GM19099 (cell line): ENCODE results near the gene RIOK2.

Experiments
- POLR2A ChIP-seq: IDR thresholded peaks from 3 replicates; pipeline ENCODE4 v1.6.1; 2011; ENCODE audit warnings: low read depth; ENCODE audit not compliant: insufficient read length; ENCODE audit errors: extremely low read depth

The RIOK2 gene

GRCh38 chr5:97183100-97183929 lies at the start of gene RIOK2:
Gene RIOK2 (minus strand): TSS chr5:97183247. CDS start chr5:97183191, 56 bp downstream.
- TF ChIP-seq POLR2A, result peak; percentile 75

DNA sequence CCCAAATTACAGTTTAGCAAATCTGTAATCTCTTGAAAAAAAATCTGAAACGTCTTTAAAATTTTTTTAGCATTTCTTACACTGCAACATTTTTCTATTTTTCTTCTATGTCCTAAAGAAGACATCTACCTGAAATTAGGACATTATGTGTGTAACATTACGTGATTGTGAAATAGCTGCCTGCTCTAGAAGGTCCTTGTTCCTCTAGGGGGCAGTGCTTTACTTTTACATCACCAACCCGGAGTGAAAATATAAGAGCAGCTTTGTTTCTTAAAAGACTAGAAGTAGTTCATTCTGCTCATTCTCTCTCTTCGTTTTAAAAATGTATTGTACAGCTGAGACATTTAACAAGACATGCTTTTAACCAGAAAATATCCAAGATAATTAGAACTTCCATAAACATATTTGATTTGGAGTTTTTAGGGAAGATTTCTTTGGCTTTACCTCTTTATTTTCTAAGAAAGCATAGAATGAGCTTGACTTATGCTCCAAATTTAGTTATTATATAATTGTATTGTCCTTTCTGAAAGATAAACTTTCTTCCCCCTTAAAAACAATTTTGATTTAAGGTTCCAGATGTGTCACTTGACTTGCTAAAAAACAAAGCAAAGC lies 48.1 kb upstream of the RIOK2 start:
- TF ChIP-seq POLR2A, result no peak

DNA sequence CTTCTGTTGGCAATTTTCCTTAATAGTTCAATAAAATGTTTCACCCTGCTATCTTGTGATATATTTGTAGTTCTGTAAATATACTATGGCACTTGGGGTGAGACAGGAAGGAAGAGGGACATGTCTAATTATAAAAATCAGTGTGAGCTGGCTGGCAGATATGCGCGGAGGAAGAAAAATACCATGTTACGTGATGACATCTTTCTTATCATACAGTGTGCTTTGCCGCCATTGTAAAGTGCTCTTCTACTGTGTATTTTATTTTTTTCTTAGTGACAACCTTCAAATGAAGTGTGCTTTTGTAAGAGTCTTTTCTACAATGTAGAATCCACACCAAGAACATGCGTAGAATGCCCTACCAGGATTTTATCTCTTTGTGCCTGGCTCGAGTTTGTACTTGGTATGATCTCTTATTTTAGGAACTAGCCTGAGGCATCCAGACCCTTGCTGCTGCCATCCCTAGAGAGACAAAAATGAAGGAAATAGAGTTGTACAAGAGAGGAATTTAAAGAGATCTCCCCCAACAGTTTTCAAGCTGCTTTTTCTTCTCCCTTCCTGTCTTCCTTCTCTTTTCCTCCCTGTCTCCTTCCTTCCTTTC lies 46.7 kb upstream of the RIOK2 start:
- TF ChIP-seq POLR2A, result no peak

DNA sequence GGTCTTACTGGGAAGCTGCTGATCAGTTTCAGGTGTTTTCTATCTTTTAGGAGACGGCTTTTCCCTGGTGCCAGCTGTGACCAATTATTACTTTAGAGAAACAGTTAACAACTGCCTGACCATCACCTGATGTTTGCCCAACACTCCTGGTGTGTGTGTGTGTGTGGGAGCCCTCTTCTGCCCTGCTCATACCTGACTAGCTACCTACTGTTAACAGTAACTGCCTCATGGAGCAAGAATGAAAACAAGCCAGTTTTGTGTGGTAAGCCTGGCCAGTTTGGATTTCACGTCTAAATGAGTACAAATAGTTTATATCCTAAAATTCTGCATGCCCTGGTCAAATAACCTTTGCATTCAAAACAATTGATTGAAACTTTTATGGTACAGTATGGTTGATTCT lies 46.1 kb upstream of the RIOK2 start:
- TF ChIP-seq POLR2A, result no peak

DNA sequence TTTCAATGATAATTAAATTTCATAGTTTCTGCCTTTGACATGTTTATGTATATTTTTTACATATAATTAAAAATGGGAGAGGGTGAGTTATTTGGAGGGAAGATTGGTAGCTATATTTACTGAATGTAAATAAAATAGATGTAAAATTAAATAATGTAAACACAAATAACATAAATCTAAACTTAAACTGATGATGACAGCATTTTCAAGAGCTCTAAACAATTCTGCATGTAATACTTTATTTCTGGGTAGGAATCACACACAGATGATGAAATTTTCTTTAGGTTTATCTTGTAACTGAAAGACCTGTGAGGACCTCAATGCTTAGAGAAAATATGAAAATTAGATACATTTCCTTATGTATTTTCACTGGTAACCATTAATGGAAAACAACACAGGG lies 42.2 kb upstream of the RIOK2 start:
- no peak for TF ChIP-seq POLR2A

DNA sequence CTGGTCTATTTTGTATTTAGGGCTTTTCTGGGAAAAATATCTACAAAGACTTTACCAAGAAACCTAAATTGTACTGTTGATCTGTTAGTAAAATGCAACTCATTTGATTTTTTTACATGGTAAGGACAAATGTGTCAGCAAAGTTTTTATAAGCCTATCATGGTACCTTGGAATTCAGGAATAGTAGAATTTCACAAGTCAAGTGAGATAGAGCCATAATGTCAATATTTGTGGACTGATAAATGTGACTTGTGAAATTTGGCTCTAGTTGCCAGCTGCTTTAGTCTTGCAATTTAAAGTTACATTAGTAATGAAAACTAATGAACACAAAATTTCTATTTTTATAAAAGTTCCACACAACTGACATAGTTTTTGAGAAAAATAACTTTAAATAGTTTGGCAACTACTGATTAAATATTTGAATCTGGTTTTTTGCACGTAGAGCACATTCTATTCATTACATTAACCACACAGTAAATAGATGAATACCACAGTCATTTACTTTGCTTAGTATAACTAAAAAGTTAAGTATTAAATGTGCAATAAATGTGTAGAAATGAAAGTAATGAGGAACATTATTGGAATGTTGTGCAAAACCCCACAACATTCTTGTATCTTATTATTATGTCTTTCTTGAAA lies 41.2 kb upstream of the RIOK2 start:
- TF ChIP-seq POLR2A, result no peak

GRCh38 chr5:97223596-97223995 lies 40.5 kb upstream of the RIOK2 start:
- no peak for TF ChIP-seq POLR2A

DNA sequence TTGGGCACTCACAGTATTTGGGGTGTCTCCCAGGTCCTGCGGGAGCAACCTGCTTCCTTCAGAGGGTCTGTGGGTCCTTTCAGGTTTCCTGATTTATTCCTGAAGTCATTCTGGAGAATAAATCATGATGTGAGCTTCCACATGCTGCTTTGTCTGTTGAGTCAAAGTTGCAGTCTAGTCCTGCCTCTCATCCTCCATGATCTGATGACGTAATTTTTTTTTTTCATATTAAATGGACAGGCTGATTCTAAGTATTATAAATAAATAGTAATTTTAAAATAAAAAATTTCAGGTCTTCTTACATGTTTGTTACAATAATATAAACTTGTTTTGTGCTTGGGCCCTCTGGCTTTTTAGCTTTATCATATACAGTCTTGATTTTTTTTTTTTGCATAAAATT lies 26.3 kb upstream of the RIOK2 start:
- no peak for TF ChIP-seq POLR2A

GRCh38 chr5:97208714-97209113 lies 25.7 kb upstream of the RIOK2 start:
- TF ChIP-seq POLR2A, result no peak

DNA sequence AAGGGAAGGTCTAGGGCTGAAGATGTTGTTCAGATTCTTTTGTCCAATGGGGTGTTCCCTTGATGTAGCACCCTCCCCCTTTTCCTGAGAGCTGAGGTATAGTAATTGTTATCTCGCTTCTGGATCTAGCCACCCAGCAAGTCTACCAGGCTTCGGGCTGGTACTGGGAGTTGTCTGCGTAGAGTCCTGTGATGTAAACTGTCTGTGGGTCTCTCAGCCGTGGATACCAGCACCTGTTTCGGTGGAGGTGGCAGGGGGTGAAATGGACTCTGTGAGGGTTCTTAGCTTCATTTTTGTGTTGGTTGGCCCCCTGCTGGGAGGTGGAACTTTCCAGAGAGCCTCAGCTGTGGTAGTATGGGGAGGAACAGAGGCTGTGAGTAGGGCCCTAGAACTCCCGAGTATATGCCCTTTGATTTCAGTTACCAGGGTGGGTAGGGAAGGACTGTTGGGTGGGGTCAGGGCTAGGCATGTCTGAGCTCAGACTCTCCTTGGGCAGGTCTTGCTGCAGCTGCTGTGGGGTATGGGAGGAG lies 25.2 kb upstream of the RIOK2 start:
- TF ChIP-seq POLR2A, result no peak

DNA sequence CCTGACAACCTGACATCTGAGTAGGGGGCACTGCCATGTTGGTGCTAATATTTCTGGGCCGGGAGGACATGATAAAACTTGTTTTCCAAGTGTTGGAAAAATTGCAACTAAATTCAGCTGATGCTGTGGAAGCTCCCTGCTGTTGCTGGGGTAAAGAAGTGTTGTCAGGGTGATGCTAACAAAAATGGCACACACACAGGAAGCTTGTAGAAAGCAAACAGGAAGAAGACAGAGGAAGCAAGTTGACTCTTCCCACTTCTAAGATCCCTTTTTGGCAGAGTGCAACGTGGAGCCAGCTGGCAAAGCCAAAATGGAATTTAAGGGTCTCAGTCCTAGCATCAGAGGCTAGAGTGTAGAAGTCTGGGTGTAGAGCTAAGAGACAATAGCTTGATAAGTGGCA lies 11.3 kb upstream of the RIOK2 start:
- TF ChIP-seq POLR2A, result no peak

DNA sequence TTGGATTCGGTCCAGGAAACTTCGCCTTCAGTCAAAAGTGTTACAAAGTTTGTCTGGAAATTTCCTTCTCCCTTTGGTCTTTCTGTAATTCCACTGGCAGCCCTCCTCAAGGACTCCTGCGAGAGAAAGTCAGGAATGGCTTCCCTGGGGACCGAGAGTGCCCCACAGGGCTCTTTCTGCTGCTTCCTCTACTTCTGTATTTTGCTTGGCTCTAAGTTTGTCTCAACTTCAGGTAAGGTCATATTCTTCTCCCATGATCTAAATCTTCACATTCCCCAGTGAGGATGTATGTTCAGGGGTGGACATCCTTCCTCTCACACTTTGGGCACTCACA lies 10.3 kb upstream of the RIOK2 start:
- TF ChIP-seq POLR2A, result no peak

DNA sequence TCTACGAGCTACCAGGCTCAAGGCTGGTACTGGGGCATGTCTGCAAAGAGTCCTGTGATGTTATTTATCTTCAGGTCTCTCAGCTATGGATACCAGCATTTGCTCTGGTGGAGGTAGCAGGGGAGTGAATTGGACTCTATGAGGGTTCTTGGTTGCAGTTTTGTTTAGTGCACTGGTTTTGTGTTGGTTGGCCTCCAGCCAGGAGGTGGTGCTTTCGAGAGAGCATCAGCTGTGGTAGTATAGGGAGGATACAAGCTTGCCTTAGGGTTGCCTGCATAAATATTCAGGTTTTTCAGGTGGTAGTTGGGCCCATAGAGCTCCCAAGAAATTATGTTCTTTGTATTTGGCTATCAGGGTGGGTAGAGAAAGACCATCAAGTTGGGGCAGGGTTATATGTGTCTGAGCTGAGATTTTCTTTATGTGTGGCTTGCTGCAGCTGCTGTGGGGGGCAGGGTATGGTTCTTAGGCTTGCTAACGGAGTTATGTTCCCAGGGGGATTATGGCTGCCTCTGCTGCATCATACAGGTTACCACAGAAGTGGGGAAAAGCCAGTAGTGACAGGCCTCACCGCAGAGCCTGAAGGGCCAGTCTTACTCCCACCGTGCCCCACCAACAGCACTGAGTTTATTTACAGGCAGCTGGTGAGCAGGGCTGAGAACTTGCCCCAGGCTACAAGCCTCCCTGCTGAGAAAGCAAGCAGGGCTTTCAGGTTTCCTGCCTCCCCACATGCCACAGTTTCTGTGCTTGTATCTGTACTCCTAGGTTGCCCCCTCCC lies 9.7 kb upstream of the RIOK2 start:
- TF ChIP-seq POLR2A, result no peak

- TF ChIP-seq POLR2A, result no peak
Measured at GRCh38 chr5:97191893-97192292, 8.8 kb upstream of the RIOK2 start.

DNA sequence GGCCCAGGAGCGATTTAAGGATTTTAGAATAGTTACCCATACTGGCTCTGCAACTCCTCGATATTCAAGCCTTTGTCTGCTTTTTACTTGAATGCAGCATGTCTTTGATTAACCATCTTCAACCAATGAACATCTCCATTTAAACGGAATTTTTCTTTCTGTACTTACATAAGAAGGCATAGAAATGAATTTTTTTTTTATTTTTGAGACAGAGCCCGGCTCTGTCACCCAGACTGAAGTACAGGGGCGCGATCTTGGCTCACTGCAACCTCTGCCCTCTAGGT lies 825 bp upstream of the RIOK2 start:
- TF ChIP-seq POLR2A, result no peak
